Posterior vena cava (tissue), 2 donors: ENCODE data around the gene EBF3. TPM values are rescaled to one million over a fixed set of nuclear protein-coding genes. Genes with fewer than 3 reads are reported as not detected.

Experiments
- DNase-seq: peaks from one replicate; pipeline ENCODE4 v3.0.0-alpha.2; 2020; ENCODE audit warnings: low spot score
- intact Hi-C, 2 donors: fragments of 100-400 bp; cut with DNase I; formaldehyde crosslinking; loops; one replicate each; pipeline versions ENCODE4 v1.14.1 to v1.14.2; 2022 to 2023
- total RNA-seq, 2 donors: library from RNA; stranded (reverse); fragmentation: NEBNext Ultra II Directional; extraction: Animal tissue kit (Norgen Biotek cat#: 25700); gene quantifications; one replicate each; pipeline ENCODE4 v1.2.1, GENCODE V29; 2021
- donor health status: DM: yes; HTN: yes; CAD: no.
- donor health status: DM: yes; HTN: yes; CAD: no.

EBF3 gene
- total RNA-seq, 2 donors from 2014 or later = 8.7 to 9.1 TPM

- intact Hi-C loops = no loop called here
- peak; percentile 68 for DNase-seq
Observed at GRCh38 chr10:129936266-129936922, 27.7 kb downstream of the EBF3 start.

GRCh38 chr10:129935867-129936152 is 28.3 kb downstream of the EBF3 start:
- peak; percentile 44 for DNase-seq
- intact Hi-C loops = no loop called here

- peak; percentile 63 for DNase-seq
Observed at GRCh38 chr10:129935102-129935866, 28.8 kb downstream of the EBF3 start.

GRCh38 chr10:129934196-129934925 is 29.7 kb downstream of the EBF3 start:
- intact Hi-C loops = no loop called here
- peak; percentile 66 for DNase-seq

More at GRCh38 chr10:129935102-129935866, 28.8 kb downstream of the EBF3 start:
- intact Hi-C loops = no loop called here

GRCh38 chr10:129933456-129934092 is 30.5 kb downstream of the EBF3 start:
- peak; percentile 65 for DNase-seq
- intact Hi-C loops = no loop called here

GRCh38 chr10:129932751-129933433 is 31.2 kb downstream of the EBF3 start:
- intact Hi-C loops = no loop called here
- DNase-seq = peak; percentile 50

GRCh38 chr10:129932182-129932581 is 31.9 kb downstream of the EBF3 start:
- intact Hi-C loops = no loop called here
- peak; percentile 65 for DNase-seq

- DNase-seq = peak; percentile 31
- intact Hi-C loops = no loop called here
Observed at GRCh38 chr10:129929343-129930292, 34.5 kb downstream of the EBF3 start.

GRCh38 chr10:129927351-129928120 is 36.5 kb downstream of the EBF3 start:
- DNase-seq = peak; percentile 45
- intact Hi-C loops = no loop called here

GRCh38 chr10:129926066-129927055 is 37.7 kb downstream of the EBF3 start:
- DNase-seq = peak; percentile 72
- intact Hi-C loops = no loop called here

- peak; percentile 36 for DNase-seq
- intact Hi-C loops = no loop called here
Observed at GRCh38 chr10:129924375-129925085, 39.5 kb downstream of the EBF3 start.

GRCh38 chr10:129922598-129923123 is 41.4 kb downstream of the EBF3 start:
- intact Hi-C loops = no loop called here
- peak; percentile 52 for DNase-seq

GRCh38 chr10:129921801-129922597 is 42.1 kb downstream of the EBF3 start:
- DNase-seq = peak; percentile 64
- intact Hi-C loops = no loop called here

- DNase-seq = peak; percentile 71
- intact Hi-C loops = no loop called here
Observed at GRCh38 chr10:129921065-129921670, 42.9 kb downstream of the EBF3 start.
